ENCODE data around the gene FGB.

Gene FGB

GRCh38 chr4:154562697-154563254, at the start of gene FGB:
FGB (plus strand) TSS chr4:154563011; CDS start chr4:154563019, 8 bp downstream.
- in situ Hi-C loops (cut with MboI; ENCODE audit: low sequenced_read_pairs) = no loop called here

- in situ Hi-C loops (cut with MboI; ENCODE audit: low sequenced_read_pairs) = no loop called here
Observed at GRCh38 chr4:154516318-154517029, 46.3 kb upstream of the FGB start.

- in situ Hi-C loops (cut with MboI; ENCODE audit: low sequenced_read_pairs) = no loop called here
Observed at GRCh38 chr4:154517591-154517990, 45.2 kb upstream of the FGB start.

- in situ Hi-C loops (cut with MboI; ENCODE audit: low sequenced_read_pairs) = no loop called here
Observed at GRCh38 chr4:154519214-154519613, 43.6 kb upstream of the FGB start.

GRCh38 chr4:154521607-154522006, 41.2 kb upstream of the FGB start:
- in situ Hi-C loops (cut with MboI; ENCODE audit: low sequenced_read_pairs) = no loop called here

GRCh38 chr4:154526151-154526550, 36.7 kb upstream of the FGB start:
- in situ Hi-C loops (cut with MboI; ENCODE audit: low sequenced_read_pairs) = no loop called here

- in situ Hi-C loops (cut with MboI; ENCODE audit: low sequenced_read_pairs) = no loop called here
Observed at GRCh38 chr4:154527308-154527707, 35.5 kb upstream of the FGB start.

- in situ Hi-C loops (cut with MboI; ENCODE audit: low sequenced_read_pairs) = no loop called here
Observed at GRCh38 chr4:154528869-154529268, 33.9 kb upstream of the FGB start.

- in situ Hi-C loops (cut with MboI; ENCODE audit: low sequenced_read_pairs) = no loop called here
Observed at GRCh38 chr4:154529728-154530519, 32.9 kb upstream of the FGB start.

- in situ Hi-C loops (cut with MboI; ENCODE audit: low sequenced_read_pairs) = no loop called here
Observed at GRCh38 chr4:154534296-154534695, 28.5 kb upstream of the FGB start.

- in situ Hi-C loops (cut with MboI; ENCODE audit: low sequenced_read_pairs) = no loop called here
Observed at GRCh38 chr4:154542271-154542879, 20.4 kb upstream of the FGB start.

- in situ Hi-C loops (cut with MboI; ENCODE audit: low sequenced_read_pairs) = no loop called here
Observed at GRCh38 chr4:154545689-154546088, 17.1 kb upstream of the FGB start.

- in situ Hi-C loops (cut with MboI; ENCODE audit: low sequenced_read_pairs) = no loop called here
Observed at GRCh38 chr4:154549894-154550790, 12.7 kb upstream of the FGB start, which contains the start of gene PLRG1. PLRG1 (minus strand) TSS chr4:154550400; CDS start chr4:154550308, 92 bp downstream.

GRCh38 chr4:154551872-154552686, 10.7 kb upstream of the FGB start:
- in situ Hi-C loops (cut with MboI; ENCODE audit: low sequenced_read_pairs) = no loop called here

- in situ Hi-C loops (cut with MboI; ENCODE audit: low sequenced_read_pairs) = no loop called here
Observed at GRCh38 chr4:154559141-154559493, 3.7 kb upstream of the FGB start.

GRCh38 chr4:154559494-154560418, 3.1 kb upstream of the FGB start:
- in situ Hi-C loops (cut with MboI; ENCODE audit: low sequenced_read_pairs) = no loop called here

- in situ Hi-C loops (cut with MboI; ENCODE audit: low sequenced_read_pairs) = no loop called here
Observed at GRCh38 chr4:154560419-154560801, 2.4 kb upstream of the FGB start.

GRCh38 chr4:154560824-154561231, 2.0 kb upstream of the FGB start:
- in situ Hi-C loops (cut with MboI; ENCODE audit: low sequenced_read_pairs) = no loop called here

- in situ Hi-C loops (cut with MboI; ENCODE audit: low sequenced_read_pairs) = no loop called here
Observed at GRCh38 chr4:154564311-154564710, 1.5 kb downstream of the FGB start.

Data from HL-60/S4 treated with retinoic acid at 250 ng/mL for 4 days and 3 days (cell line).